Measurements from ENCODE around the gene SPNS3. TPM values are rescaled to one million over a fixed set of nuclear protein-coding genes. Genes with fewer than 3 reads are reported as not detected.

The SPNS3 gene
- total RNA-seq, 1 donor from 2014 or later: 0.24 TPM

- TF ChIP-seq, protein P1, sequence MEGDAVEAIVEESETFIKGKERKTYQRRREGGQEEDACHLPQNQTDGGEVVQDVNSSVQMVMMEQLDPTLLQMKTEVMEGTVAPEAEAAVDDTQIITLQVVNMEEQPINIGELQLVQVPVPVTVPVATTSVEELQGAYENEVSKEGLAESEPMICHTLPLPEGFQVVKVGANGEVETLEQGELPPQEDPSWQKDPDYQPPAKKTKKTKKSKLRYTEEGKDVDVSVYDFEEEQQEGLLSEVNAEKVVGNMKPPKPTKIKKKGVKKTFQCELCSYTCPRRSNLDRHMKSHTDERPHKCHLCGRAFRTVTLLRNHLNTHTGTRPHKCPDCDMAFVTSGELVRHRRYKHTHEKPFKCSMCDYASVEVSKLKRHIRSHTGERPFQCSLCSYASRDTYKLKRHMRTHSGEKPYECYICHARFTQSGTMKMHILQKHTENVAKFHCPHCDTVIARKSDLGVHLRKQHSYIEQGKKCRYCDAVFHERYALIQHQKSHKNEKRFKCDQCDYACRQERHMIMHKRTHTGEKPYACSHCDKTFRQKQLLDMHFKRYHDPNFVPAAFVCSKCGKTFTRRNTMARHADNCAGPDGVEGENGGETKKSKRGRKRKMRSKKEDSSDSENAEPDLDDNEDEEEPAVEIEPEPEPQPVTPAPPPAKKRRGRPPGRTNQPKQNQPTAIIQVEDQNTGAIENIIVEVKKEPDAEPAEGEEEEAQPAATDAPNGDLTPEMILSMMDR (IDR thresholded peaks at IDR 0.05): no peak
- ATAC-seq (no peak), DNase-seq (no peak)
- Histone ChIP-seq H3K4me3 (no peak overlapping the region), H3K27ac (no peak overlapping the region), H3K27me3 (ENCODE audit: low read depth) (no peaks in the 10 kb centered on the region), H3K36me3 (no peaks in the 10 kb centered on the region), H3K9me3 (no peaks in the 10 kb centered on the region), H3K4me1 (peaks cover 14% of the 10 kb centered on the region)
- intact Hi-C loops (cut with DNase I): no loop called here
These were observed 20.3 kb downstream of the SPNS3 start for GRCh38 chr17:4453812-4454591.

- intact Hi-C loops (cut with DNase I): no loop called here
- TF ChIP-seq, protein P1 (IDR thresholded peaks at IDR 0.05): no peak
- no peak for ATAC-seq
These were observed 26.9 kb downstream of the SPNS3 start for GRCh38 chr17:4460661-4461060.

GRCh38 chr17:4463818-4464476, 30.2 kb downstream of the SPNS3 start:
- ATAC-seq (no peak), DNase-seq (no peak)
- H3K36me3 ChIP-seq: no peaks in the 10 kb centered on the region
- no peaks in the 10 kb centered on the region for H3K4me1 ChIP-seq
- intact Hi-C loops (cut with DNase I): no loop called here
- H3K4me3 ChIP-seq: no peak overlapping the region
- H3K9me3 ChIP-seq: peaks cover 6% of the 10 kb centered on the region
- TF ChIP-seq, protein P1 (IDR thresholded peaks at IDR 0.05): no peak
- H3K27ac ChIP-seq: no peak overlapping the region
- H3K27me3 ChIP-seq (ENCODE audit: low read depth): no peaks in the 10 kb centered on the region

More at GRCh38 chr17:4460661-4461060, 26.9 kb downstream of the SPNS3 start:
- Histone ChIP-seq H3K9me3 (peaks cover 6% of the 10 kb centered on the region), H3K27ac (no peak overlapping the region), H3K36me3 (no peaks in the 10 kb centered on the region), H3K4me3 (no peak overlapping the region), H3K27me3 (ENCODE audit: low read depth) (no peaks in the 10 kb centered on the region), H3K4me1 (no peaks in the 10 kb centered on the region)
- DNase-seq: no peak

- no peak for ATAC-seq
- no peak overlapping the region for H3K4me3 ChIP-seq
- H3K36me3 ChIP-seq: no peaks in the 10 kb centered on the region
- TF ChIP-seq, protein P1 (IDR thresholded peaks at IDR 0.05): no peak
- DNase-seq: no peak
- no peak overlapping the region for H3K27ac ChIP-seq
- H3K9me3 ChIP-seq: no peaks in the 10 kb centered on the region
- H3K27me3 ChIP-seq (ENCODE audit: low read depth): no peaks in the 10 kb centered on the region
- H3K4me1 ChIP-seq: no peaks in the 10 kb centered on the region
- intact Hi-C loops (cut with DNase I): no loop called here
These were observed 32.0 kb downstream of the SPNS3 start for GRCh38 chr17:4465786-4466185.

GRCh38 chr17:4467287-4467686, 33.5 kb downstream of the SPNS3 start:
- no peaks in the 10 kb centered on the region for H3K27me3 ChIP-seq (ENCODE audit: low read depth)
- no peak overlapping the region for H3K4me3 ChIP-seq
- no peaks in the 10 kb centered on the region for H3K9me3 ChIP-seq
- H3K4me1 ChIP-seq: no peaks in the 10 kb centered on the region
- ATAC-seq (no peak), DNase-seq (no peak)
- no peaks in the 10 kb centered on the region for H3K36me3 ChIP-seq
- H3K27ac ChIP-seq: no peak overlapping the region
- TF ChIP-seq, protein P1 (IDR thresholded peaks at IDR 0.05): no peak
- intact Hi-C loops (cut with DNase I): no loop called here

Measured in lower lobe of right lung (tissue), 2 donors.